ENCODE data around the gene BANP. TPM values are rescaled to one million over a fixed set of nuclear protein-coding genes. Genes with fewer than 3 reads are reported as not detected.
"Not testable (repeated sequence)": the region's sequence is repeated elsewhere in the genome, so short reads cannot be mapped to it uniquely, and the experiment has no call there.

The BANP gene
- total RNA-seq, 2 experiments from 2014 or later = 25.6 to 27.0 TPM

GRCh38 chr16:88073201-88073721, 122.0 kb downstream of the BANP start:
- no peak overlapping the region for H3K27ac Mint-ChIP-seq
- DNase-seq = no peak
- no peaks in the 10 kb centered on the region for H3K9me3 Mint-ChIP-seq
- no peaks in the 10 kb centered on the region for H3K27me3 Mint-ChIP-seq
- H3K36me3 Mint-ChIP-seq = peaks cover 13% of the 10 kb centered on the region
- no peaks in the 10 kb centered on the region for H3K4me1 Mint-ChIP-seq
- no peak overlapping the region for H3K4me3 Mint-ChIP-seq

- Mint-ChIP-seq H3K27ac (no peak overlapping the region), H3K9me3 (no peaks in the 10 kb centered on the region), H3K4me3 (no peak overlapping the region), H3K4me1 (no peaks in the 10 kb centered on the region), H3K27me3 (no peaks in the 10 kb centered on the region), H3K36me3 (peaks cover 16% of the 10 kb centered on the region)
- DNase-seq = no peak
Measured at GRCh38 chr16:88074041-88074440, 122.8 kb downstream of the BANP start.

- DNase-seq = no peak
- Mint-ChIP-seq H3K4me3 (no peak overlapping the region), H3K36me3 (peaks cover 16% of the 10 kb centered on the region), H3K27me3 (no peaks in the 10 kb centered on the region), H3K9me3 (no peaks in the 10 kb centered on the region), H3K27ac (no peak overlapping the region), H3K4me1 (no peaks in the 10 kb centered on the region)
Measured at GRCh38 chr16:88076211-88076931, 125.1 kb downstream of the BANP start.

- not testable (repeated sequence) for H3K9me3 Mint-ChIP-seq, H3K4me3 Mint-ChIP-seq, H3K4me1 Mint-ChIP-seq, H3K27ac Mint-ChIP-seq, H3K27me3 Mint-ChIP-seq, DNase-seq
- peaks cover 16% of the 10 kb centered on the region for H3K36me3 Mint-ChIP-seq
Measured at GRCh38 chr16:88076932-88077320, 125.7 kb downstream of the BANP start.

- DNase-seq = no peak
- Mint-ChIP-seq H3K27ac (no peak overlapping the region), H3K27me3 (no peaks in the 10 kb centered on the region), H3K4me1 (no peaks in the 10 kb centered on the region), H3K36me3 (peaks cover 16% of the 10 kb centered on the region), H3K9me3 (no peaks in the 10 kb centered on the region), H3K4me3 (no peak overlapping the region)
Measured at GRCh38 chr16:88077328-88078108, 126.3 kb downstream of the BANP start.

GRCh38 chr16:88078111-88078775, 127.0 kb downstream of the BANP start:
- DNase-seq = no peak
- no peak overlapping the region for H3K27ac Mint-ChIP-seq
- H3K9me3 Mint-ChIP-seq = no peaks in the 10 kb centered on the region
- H3K4me1 Mint-ChIP-seq = no peaks in the 10 kb centered on the region
- no peaks in the 10 kb centered on the region for H3K27me3 Mint-ChIP-seq
- peaks cover 18% of the 10 kb centered on the region for H3K36me3 Mint-ChIP-seq
- no peak overlapping the region for H3K4me3 Mint-ChIP-seq

GRCh38 chr16:88083582-88083981, 132.3 kb downstream of the BANP start:
- peaks cover 7% of the 10 kb centered on the region for H3K36me3 Mint-ChIP-seq
- no peaks in the 10 kb centered on the region for H3K27me3 Mint-ChIP-seq
- peaks cover 2% of the 10 kb centered on the region for H3K4me1 Mint-ChIP-seq
- no peak for DNase-seq
- H3K9me3 Mint-ChIP-seq = no peaks in the 10 kb centered on the region
- H3K27ac Mint-ChIP-seq = no peak overlapping the region
- no peak overlapping the region for H3K4me3 Mint-ChIP-seq

GRCh38 chr16:88084881-88085280, 133.6 kb downstream of the BANP start:
- no peaks in the 10 kb centered on the region for H3K9me3 Mint-ChIP-seq

GRCh38 chr16:88086571-88087516, 135.6 kb downstream of the BANP start:
- no peak for DNase-seq
- H3K4me1 Mint-ChIP-seq = peaks cover 2% of the 10 kb centered on the region
- no peak overlapping the region for H3K27ac Mint-ChIP-seq
- peaks cover 2% of the 10 kb centered on the region for H3K36me3 Mint-ChIP-seq
- H3K27me3 Mint-ChIP-seq = no peaks in the 10 kb centered on the region
- H3K4me3 Mint-ChIP-seq = no peak overlapping the region
- no peaks in the 10 kb centered on the region for H3K9me3 Mint-ChIP-seq

More at GRCh38 chr16:88084881-88085280, 133.6 kb downstream of the BANP start:
- no peak for DNase-seq
- Mint-ChIP-seq H3K27ac (no peak overlapping the region), H3K27me3 (no peaks in the 10 kb centered on the region), H3K4me3 (no peak overlapping the region), H3K4me1 (peaks cover 2% of the 10 kb centered on the region), H3K36me3 (peaks cover 6% of the 10 kb centered on the region)

GRCh38 chr16:88087517-88087877, 136.3 kb downstream of the BANP start:
- peaks cover 2% of the 10 kb centered on the region for H3K4me1 Mint-ChIP-seq
- no peak overlapping the region for H3K4me3 Mint-ChIP-seq
- H3K27me3 Mint-ChIP-seq = no peaks in the 10 kb centered on the region
- H3K9me3 Mint-ChIP-seq = no peaks in the 10 kb centered on the region
- H3K27ac Mint-ChIP-seq = no peak overlapping the region
- no peak for DNase-seq
- peaks cover 2% of the 10 kb centered on the region for H3K36me3 Mint-ChIP-seq

GRCh38 chr16:88088161-88088581, 136.9 kb downstream of the BANP start:
- no peaks in the 10 kb centered on the region for H3K27me3 Mint-ChIP-seq
- peaks cover 2% of the 10 kb centered on the region for H3K4me1 Mint-ChIP-seq
- H3K36me3 Mint-ChIP-seq = no peaks in the 10 kb centered on the region
- no peak overlapping the region for H3K4me3 Mint-ChIP-seq
- DNase-seq = no peak
- H3K27ac Mint-ChIP-seq = no peak overlapping the region
- H3K9me3 Mint-ChIP-seq = no peaks in the 10 kb centered on the region

- not testable (repeated sequence) for H3K27ac Mint-ChIP-seq, H3K4me1 Mint-ChIP-seq, H3K27me3 Mint-ChIP-seq, H3K4me3 Mint-ChIP-seq, H3K9me3 Mint-ChIP-seq, DNase-seq, H3K36me3 Mint-ChIP-seq
Measured at GRCh38 chr16:88088611-88089010, 137.4 kb downstream of the BANP start.

- H3K9me3 Mint-ChIP-seq, H3K27ac Mint-ChIP-seq, H3K36me3 Mint-ChIP-seq, H3K4me3 Mint-ChIP-seq, H3K27me3 Mint-ChIP-seq, DNase-seq, H3K4me1 Mint-ChIP-seq: not testable (repeated sequence)
Measured at GRCh38 chr16:88089071-88089470, 137.8 kb downstream of the BANP start.

- not testable (repeated sequence) for H3K36me3 Mint-ChIP-seq, H3K4me3 Mint-ChIP-seq, H3K27ac Mint-ChIP-seq, H3K27me3 Mint-ChIP-seq, H3K4me1 Mint-ChIP-seq, DNase-seq, H3K9me3 Mint-ChIP-seq
Measured at GRCh38 chr16:88089632-88090376, 138.6 kb downstream of the BANP start.

Data from activated naive CD8-positive, alpha-beta T cell treated with anti-CD3 and anti-CD28 coated beads for 36 hours (primary cell).